Lower lobe of right lung (tissue), 2 donors: ENCODE data around the gene QPCT. TPM values are rescaled to one million over a fixed set of nuclear protein-coding genes. Genes with fewer than 3 reads are reported as not detected.
"Not testable (repeated sequence)": the region's sequence is repeated elsewhere in the genome, so short reads cannot be mapped to it uniquely, and the experiment has no call there.

Experiments
- ATAC-seq, 2 donors: fragments of 200-7000 bp; cut with Tn5 transposase; one replicate each; pipeline ENCODE4 v1.9.1; 2020 to 2022; ENCODE audit warnings: mild to moderate bottlenecking in 2 of 2, moderate library complexity in 2 of 2
- DNase-seq: peaks from one replicate; pipeline ENCODE4 v3.0.0-alpha.2; 2020
- H3K27ac ChIP-seq: fragments of 200-600 bp; one replicate; pipeline ENCODE4 v1.8.0; 2022
- H3K27me3 ChIP-seq: fragments of 200-600 bp; one replicate; pipeline ENCODE4 v1.8.0; 2022; ENCODE audit warnings: low read depth
- H3K36me3 ChIP-seq: fragments of 200-600 bp; one replicate; pipeline ENCODE4 v1.8.0; 2022; ENCODE audit warnings: mild to moderate bottlenecking
- H3K4me1 ChIP-seq: fragments of 200-600 bp; one replicate; pipeline ENCODE4 v1.8.0; 2022
- H3K4me3 ChIP-seq: fragments of 200-600 bp; one replicate; pipeline ENCODE4 v1.8.0; 2022; ENCODE audit warnings: mild to moderate bottlenecking
- H3K9me3 ChIP-seq: fragments of 200-600 bp; one replicate; pipeline ENCODE4 v1.8.0; 2022
- CTCF ChIP-seq: fragments of 200-600 bp; IDR thresholded peaks from one replicate; pipeline ENCODE4 v1.8.0; 2022; ENCODE audit warnings: antibody characterized with exemption, mild to moderate bottlenecking
- intact Hi-C: fragments of 100-400 bp; cut with DNase I; formaldehyde crosslinking; loops from one replicate; pipeline ENCODE4 v1.11.0; 2022
- long read RNA-seq: library from polyadenylated mRNA; unstranded; transcript quantifications from one replicate; pipeline ENCODE4 v2.0.0, GENCODE V29; 2021
- total RNA-seq: library from RNA; stranded (reverse); fragmentation: NEBNext Ultra II Directional; extraction: Animal tissue kit (Norgen Biotek cat#: 25700); gene quantifications from one replicate; pipeline ENCODE4 v1.2.1, GENCODE V29; 2021
- donor health status: DM: no; HTN: yes; CAD: no; lungs with severe emphysema.

Gene QPCT
- total RNA-seq = 8.6 TPM
- long read RNA-seq, transcript QPCT-201 (7 exons, 1,739 nt) = major isoform, 14 of 16 reads
- long read RNA-seq, partial matches to known transcripts = 1 of 16 reads
- long read RNA-seq, other reads (novel, unspliced or antisense) = 1 of 16 reads

GRCh38 chr2:37344453-37345361, at the start of gene QPCT:
Gene QPCT, plus strand, starts transcription at chr2:37344630. Its CDS starts 102 bp downstream, at chr2:37344732.
- ATAC-seq = peak; percentile 84
- no peaks in the 10 kb centered on the region for H3K36me3 ChIP-seq
- H3K4me3 ChIP-seq = peak within 1 kb of the TSS; percentile 71
- no peaks in the 10 kb centered on the region for H3K27me3 ChIP-seq
- intact Hi-C loops = no loop called here
- peaks cover 23% of the 10 kb centered on the region for H3K4me1 ChIP-seq
- H3K27ac ChIP-seq = peak within 1 kb of the TSS; percentile 63
- no peak for TF ChIP-seq CTCF
- no peaks in the 10 kb centered on the region for H3K9me3 ChIP-seq
- DNase-seq = peak; percentile 69

- H3K4me1 ChIP-seq, H3K27me3 ChIP-seq, H3K27ac ChIP-seq, ATAC-seq, H3K9me3 ChIP-seq, H3K4me3 ChIP-seq, DNase-seq, intact Hi-C loops: not testable (repeated sequence)
- H3K36me3 ChIP-seq = peaks cover 20% of the 10 kb centered on the region
Observed at GRCh38 chr2:37294858-37295257, 49.6 kb upstream of the QPCT start.

GRCh38 chr2:37295469-37296073, 48.9 kb upstream of the QPCT start:
- DNase-seq (no peak), ATAC-seq (no peak)
- intact Hi-C loops = no loop called here

GRCh38 chr2:37297632-37298031, 46.8 kb upstream of the QPCT start:
- no peak overlapping the region for H3K27ac ChIP-seq
- DNase-seq (no peak), ATAC-seq (no peak)
- intact Hi-C loops = no loop called here
- H3K4me1 ChIP-seq = peaks cover 4% of the 10 kb centered on the region
- TF ChIP-seq CTCF = no peak
- no peaks in the 10 kb centered on the region for H3K9me3 ChIP-seq
- H3K36me3 ChIP-seq = no peaks in the 10 kb centered on the region
- H3K4me3 ChIP-seq = no peak overlapping the region
- no peaks in the 10 kb centered on the region for H3K27me3 ChIP-seq

More at GRCh38 chr2:37295469-37296073, 48.9 kb upstream of the QPCT start:
- H3K27ac ChIP-seq = no peak overlapping the region
- peaks cover 13% of the 10 kb centered on the region for H3K36me3 ChIP-seq
- H3K4me1 ChIP-seq = peaks cover 4% of the 10 kb centered on the region
- TF ChIP-seq CTCF = no peak
- H3K9me3 ChIP-seq = no peaks in the 10 kb centered on the region
- H3K27me3 ChIP-seq = no peaks in the 10 kb centered on the region
- H3K4me3 ChIP-seq = no peak overlapping the region

- no peak overlapping the region for H3K4me3 ChIP-seq
- ATAC-seq (no peak), DNase-seq (no peak)
- H3K9me3 ChIP-seq = no peaks in the 10 kb centered on the region
- H3K4me1 ChIP-seq = peaks cover 5% of the 10 kb centered on the region
- intact Hi-C loops = no loop called here
- no peak for TF ChIP-seq CTCF
- H3K27me3 ChIP-seq = no peaks in the 10 kb centered on the region
- H3K27ac ChIP-seq = no peak overlapping the region
- H3K36me3 ChIP-seq = no peaks in the 10 kb centered on the region
Observed at GRCh38 chr2:37300146-37300545, 44.3 kb upstream of the QPCT start.
